Eye (tissue), 1 donor: ENCODE results near the gene RAB28.

Experiments
- DNase-seq: peaks from one replicate; pipeline ENCODE4 v3.0.0-alpha.2; 2015

Gene RAB28

GRCh38 chr4:13504374-13504773 is 20.2 kb upstream of the RAB28 start:
- no peak for DNase-seq

- no peak for DNase-seq
Measured at GRCh38 chr4:13498469-13498868, 14.3 kb upstream of the RAB28 start.

GRCh38 chr4:13496605-13497004 is 12.5 kb upstream of the RAB28 start:
- DNase-seq, result no peak

- DNase-seq, result no peak
Measured at GRCh38 chr4:13495753-13496152, 11.6 kb upstream of the RAB28 start.

GRCh38 chr4:13493793-13494192 is 9.7 kb upstream of the RAB28 start:
- DNase-seq, result no peak

- no peak for DNase-seq
Measured at GRCh38 chr4:13492747-13493146, 8.6 kb upstream of the RAB28 start.

GRCh38 chr4:13484749-13485221 is 645 bp upstream of the RAB28 start:
- DNase-seq, result no peak

- DNase-seq, result peak; percentile 86
Measured at GRCh38 chr4:13483768-13484121, 395 bp downstream of the RAB28 start.

GRCh38 chr4:13483136-13483767 is 888 bp downstream of the RAB28 start:
- DNase-seq, result peak; percentile 59

GRCh38 chr4:13481569-13481968 is 2.6 kb downstream of the RAB28 start:
- no peak for DNase-seq

- no peak for DNase-seq
Measured at GRCh38 chr4:13478707-13479106, 5.4 kb downstream of the RAB28 start.

- DNase-seq, result no peak
Measured at GRCh38 chr4:13478131-13478530, 6.0 kb downstream of the RAB28 start.

GRCh38 chr4:13476915-13477314 is 7.2 kb downstream of the RAB28 start:
- DNase-seq, result no peak

- no peak for DNase-seq
Measured at GRCh38 chr4:13476152-13476551, 8.0 kb downstream of the RAB28 start.

- no peak for DNase-seq
Measured at GRCh38 chr4:13471400-13471799, 12.7 kb downstream of the RAB28 start.

GRCh38 chr4:13470379-13470778 is 13.8 kb downstream of the RAB28 start:
- no peak for DNase-seq

- DNase-seq, result no peak
Measured at GRCh38 chr4:13464973-13465372, 19.2 kb downstream of the RAB28 start.

- DNase-seq, result no peak
Measured at GRCh38 chr4:13464543-13464942, 19.6 kb downstream of the RAB28 start.

GRCh38 chr4:13461191-13461905 is 22.8 kb downstream of the RAB28 start:
- DNase-seq, result no peak

- no peak for DNase-seq
Measured at GRCh38 chr4:13455411-13455810, 28.7 kb downstream of the RAB28 start.

GRCh38 chr4:13454786-13455185 is 29.4 kb downstream of the RAB28 start:
- no peak for DNase-seq

GRCh38 chr4:13452927-13453579 is 31.1 kb downstream of the RAB28 start:
- DNase-seq, result no peak

GRCh38 chr4:13449590-13449989 is 34.5 kb downstream of the RAB28 start:
- DNase-seq, result no peak
